ENCODE measurements around the gene FAT4.

DNA sequence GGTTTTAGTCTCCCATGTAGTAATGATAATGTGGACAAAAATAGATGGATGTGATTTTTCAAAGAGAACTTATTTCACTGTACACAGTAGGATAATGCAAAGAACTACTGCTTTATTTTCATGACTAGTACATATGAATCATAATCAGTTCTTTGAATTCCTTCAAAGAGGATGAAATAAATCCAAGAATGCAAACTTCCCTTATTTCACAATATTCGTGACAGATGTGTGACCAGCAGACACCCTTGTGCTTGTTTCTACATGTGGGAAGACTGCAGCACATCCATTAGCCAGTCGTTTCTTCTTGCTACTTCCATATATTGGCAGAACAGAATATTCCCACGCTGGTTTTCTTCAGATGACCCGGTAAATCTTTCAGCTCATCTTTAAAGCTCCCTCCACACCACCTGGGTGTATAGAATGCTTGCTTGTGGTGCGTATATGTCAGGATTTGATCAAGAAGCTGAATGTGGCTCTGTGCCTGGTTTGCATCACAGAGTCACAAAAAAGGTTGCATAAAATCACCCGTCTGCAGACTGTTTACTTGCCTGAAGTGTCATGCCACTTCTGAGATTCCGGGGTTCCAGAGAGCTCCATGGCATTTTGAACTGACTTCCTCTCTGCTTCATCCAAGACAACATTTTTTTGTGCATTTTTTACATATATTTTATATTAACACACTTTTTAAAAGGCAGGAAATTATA is 47.7 kb upstream of the FAT4 start:
- TF ChIP-seq, protein P1, sequence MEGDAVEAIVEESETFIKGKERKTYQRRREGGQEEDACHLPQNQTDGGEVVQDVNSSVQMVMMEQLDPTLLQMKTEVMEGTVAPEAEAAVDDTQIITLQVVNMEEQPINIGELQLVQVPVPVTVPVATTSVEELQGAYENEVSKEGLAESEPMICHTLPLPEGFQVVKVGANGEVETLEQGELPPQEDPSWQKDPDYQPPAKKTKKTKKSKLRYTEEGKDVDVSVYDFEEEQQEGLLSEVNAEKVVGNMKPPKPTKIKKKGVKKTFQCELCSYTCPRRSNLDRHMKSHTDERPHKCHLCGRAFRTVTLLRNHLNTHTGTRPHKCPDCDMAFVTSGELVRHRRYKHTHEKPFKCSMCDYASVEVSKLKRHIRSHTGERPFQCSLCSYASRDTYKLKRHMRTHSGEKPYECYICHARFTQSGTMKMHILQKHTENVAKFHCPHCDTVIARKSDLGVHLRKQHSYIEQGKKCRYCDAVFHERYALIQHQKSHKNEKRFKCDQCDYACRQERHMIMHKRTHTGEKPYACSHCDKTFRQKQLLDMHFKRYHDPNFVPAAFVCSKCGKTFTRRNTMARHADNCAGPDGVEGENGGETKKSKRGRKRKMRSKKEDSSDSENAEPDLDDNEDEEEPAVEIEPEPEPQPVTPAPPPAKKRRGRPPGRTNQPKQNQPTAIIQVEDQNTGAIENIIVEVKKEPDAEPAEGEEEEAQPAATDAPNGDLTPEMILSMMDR (IDR thresholded peaks at IDR 0.05), result no peak
- no peak for TF ChIP-seq EP300 (IDR thresholded peaks at IDR 0.05)
